ENCODE data around the gene BACH2.

The BACH2 gene

DNA sequence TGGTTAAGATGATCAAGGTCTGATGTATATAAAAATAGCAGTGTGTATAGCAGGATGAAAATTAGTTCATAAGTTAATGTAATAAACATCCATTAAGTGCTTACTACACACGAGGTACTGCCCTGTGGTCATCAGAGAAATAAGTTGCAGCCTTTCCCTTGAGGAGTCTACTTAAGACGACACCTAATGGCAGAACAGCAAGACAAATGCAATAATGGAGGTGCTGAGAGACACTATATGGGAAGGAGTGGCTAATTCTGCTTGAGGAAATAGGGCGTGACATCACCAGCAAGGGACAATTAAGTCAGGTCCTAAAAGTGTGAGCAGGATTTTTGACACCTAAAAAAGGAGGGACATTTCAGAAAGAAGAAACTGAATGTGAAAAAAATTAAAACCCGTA lies 75.2 kb downstream of the BACH2 start:
- TF ChIP-seq, protein P1, sequence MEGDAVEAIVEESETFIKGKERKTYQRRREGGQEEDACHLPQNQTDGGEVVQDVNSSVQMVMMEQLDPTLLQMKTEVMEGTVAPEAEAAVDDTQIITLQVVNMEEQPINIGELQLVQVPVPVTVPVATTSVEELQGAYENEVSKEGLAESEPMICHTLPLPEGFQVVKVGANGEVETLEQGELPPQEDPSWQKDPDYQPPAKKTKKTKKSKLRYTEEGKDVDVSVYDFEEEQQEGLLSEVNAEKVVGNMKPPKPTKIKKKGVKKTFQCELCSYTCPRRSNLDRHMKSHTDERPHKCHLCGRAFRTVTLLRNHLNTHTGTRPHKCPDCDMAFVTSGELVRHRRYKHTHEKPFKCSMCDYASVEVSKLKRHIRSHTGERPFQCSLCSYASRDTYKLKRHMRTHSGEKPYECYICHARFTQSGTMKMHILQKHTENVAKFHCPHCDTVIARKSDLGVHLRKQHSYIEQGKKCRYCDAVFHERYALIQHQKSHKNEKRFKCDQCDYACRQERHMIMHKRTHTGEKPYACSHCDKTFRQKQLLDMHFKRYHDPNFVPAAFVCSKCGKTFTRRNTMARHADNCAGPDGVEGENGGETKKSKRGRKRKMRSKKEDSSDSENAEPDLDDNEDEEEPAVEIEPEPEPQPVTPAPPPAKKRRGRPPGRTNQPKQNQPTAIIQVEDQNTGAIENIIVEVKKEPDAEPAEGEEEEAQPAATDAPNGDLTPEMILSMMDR (IDR thresholded peaks at IDR 0.05; ENCODE audit: borderline replicate concordance, insufficient read depth, low read depth, low read length): no peak
- H3K4me3 ChIP-seq (ENCODE audit: low read depth, low read length): no peak overlapping the region

DNA sequence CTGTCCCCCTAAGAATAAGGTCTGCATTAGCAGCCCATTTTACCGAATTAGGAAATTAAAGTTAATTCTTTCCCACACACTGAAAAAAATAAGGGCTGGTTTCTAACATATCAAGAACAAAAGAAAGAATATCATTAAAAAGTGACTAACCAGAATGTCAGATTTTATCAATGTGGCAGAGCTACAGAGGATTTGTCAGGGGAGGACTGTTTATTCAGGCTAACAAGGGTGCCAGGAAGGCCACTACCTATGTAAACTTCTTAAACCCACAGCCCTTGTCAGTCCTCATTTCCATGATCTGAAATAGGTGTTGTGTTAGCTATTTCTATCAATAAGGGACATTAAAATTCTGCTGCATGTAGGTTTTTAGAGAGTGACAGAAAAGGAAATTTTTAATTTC lies 76.4 kb downstream of the BACH2 start:
- H3K4me3 ChIP-seq (ENCODE audit: low read depth, low read length): no peak overlapping the region
- TF ChIP-seq, protein P1 (IDR thresholded peaks at IDR 0.05; ENCODE audit: borderline replicate concordance, insufficient read depth, low read depth, low read length): no peak

DNA sequence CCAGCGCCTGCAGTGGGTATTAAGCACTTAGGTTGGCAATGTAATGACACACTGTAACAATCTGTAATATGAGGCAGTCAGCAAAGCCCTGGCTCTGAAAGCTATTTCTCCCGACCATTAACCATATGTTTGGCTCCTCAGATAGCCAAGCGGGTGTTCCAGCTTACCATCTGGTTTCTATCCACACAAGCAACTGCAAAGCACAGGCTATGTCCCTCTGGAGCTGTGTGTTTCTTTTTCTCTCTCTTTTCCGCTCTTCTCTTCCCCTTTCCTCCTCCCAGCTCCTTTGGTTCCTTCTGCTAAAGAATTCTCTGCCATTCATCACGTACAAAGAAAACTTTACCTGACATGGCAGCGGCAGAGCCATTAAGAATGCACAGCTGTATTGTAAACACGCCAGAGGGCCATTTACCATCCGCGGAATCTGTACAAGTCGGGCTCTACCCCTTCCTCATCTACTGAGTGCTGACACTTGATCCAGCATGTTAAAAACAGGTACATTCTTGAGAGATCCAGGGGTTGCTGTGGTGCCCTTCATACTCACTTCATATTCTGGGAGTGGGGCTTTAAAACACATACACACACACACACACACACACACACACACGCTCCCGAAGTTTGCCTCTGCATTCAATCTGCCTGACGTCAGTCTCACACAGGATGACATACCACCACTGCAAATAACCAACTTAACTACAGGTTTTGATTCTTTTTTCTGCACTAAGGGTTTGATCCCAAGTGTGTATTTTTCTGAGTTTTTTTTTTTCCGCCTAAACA lies 77.2 kb downstream of the BACH2 start:
- TF ChIP-seq, protein P1 (IDR thresholded peaks at IDR 0.05; ENCODE audit: borderline replicate concordance, insufficient read depth, low read depth, low read length): no peak
- no peak overlapping the region for H3K4me3 ChIP-seq (ENCODE audit: low read depth, low read length)

DNA sequence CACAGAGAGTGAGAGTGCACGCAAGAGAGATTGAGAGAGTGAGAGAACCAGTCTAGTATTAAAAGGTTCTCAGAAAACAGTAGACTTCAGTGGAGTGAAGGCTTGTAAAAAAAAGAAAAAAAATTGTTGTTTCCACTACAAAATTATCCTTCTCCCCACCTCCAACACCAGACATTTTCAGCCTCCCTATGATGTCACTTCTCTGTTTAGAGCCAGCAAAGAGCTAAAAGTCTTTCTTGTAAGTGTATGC lies 77.8 kb downstream of the BACH2 start:
- no peak overlapping the region for H3K4me3 ChIP-seq (ENCODE audit: low read depth, low read length)

DNA sequence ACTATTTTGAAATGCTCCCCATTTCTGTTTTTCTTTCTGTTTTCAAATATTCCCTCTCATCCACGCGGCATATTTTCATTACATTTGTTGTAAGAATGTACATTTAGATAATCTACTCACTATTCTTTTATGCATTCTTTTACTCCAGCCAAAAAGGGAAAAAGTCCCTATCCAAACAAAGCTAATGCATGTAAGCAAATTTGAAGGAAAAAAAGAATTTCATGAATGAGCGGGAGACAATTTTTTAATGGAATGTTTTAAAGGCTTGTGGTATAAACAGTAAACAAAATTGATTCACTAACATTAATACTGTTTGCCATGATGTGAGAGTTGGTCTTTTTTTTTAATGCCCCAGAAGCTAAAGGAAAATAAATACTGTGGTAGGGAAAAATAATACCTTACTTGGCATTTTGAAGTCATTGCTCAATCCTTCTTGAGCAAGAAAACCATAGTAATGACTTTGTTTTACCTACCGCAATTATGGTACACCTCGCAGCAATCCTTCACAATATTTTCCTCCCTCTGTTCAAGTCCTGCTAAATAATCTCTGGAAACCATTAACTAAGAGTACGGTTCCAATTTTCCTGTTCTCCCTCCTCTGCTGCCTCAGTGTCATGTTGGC lies 79.0 kb downstream of the BACH2 start:
- no peak overlapping the region for H3K4me3 ChIP-seq (ENCODE audit: low read depth, low read length)

More for the DNA sequence above, 77.8 kb downstream of the BACH2 start:
- TF ChIP-seq, protein P1 (IDR thresholded peaks at IDR 0.05; ENCODE audit: borderline replicate concordance, insufficient read depth, low read depth, low read length): no peak

DNA sequence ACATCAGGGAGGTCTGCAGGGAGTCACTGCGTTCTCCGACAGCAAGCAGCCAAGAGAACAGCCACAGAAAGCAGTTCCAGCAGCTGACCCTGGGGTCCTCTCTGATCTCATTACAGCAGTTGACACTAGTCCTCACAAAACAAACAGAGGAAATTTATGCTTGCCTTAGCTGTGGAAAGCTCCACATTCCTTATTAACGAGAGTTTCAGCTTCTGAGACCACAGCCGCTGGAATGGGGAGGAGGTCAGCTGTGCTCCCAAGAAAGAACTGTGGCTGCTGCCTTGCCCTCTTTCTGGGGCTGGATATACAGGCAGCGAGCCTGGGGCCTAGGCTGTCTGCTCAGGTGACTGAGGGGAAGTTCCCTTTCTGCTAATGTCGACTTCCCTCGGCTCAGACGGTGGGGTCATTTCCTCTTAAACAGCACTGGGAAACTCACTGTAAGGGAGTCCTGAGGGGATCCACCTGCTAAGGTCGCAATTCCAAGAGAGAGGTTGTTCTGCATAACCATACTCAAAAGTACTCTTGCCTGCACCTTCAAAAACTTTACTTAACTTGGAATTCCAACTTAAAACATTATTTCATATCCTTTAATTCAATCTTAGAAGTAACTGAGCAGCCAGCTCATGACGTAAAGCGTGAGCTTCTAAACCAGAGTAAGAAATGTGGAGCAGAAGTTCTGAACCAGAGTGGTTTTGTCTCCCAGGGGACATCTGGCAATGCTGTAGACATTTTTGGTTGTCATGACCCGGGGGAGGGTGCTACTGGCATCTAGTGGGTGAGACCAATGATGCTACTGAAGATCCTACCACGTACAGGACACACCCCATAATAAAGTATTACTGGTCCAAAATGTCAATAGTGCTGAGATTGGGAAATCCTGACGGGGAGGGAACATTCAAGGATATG lies 80.3 kb downstream of the BACH2 start:
- H3K4me3 ChIP-seq (ENCODE audit: low read depth, low read length): no peak overlapping the region
- TF ChIP-seq, protein P1 (IDR thresholded peaks at IDR 0.05; ENCODE audit: borderline replicate concordance, insufficient read depth, low read depth, low read length): no peak

More for the DNA sequence above, 79.0 kb downstream of the BACH2 start:
- TF ChIP-seq, protein P1 (IDR thresholded peaks at IDR 0.05; ENCODE audit: borderline replicate concordance, insufficient read depth, low read depth, low read length): no peak

Measured in GM12875 (cell line).